IMR-90 (cell line): Measurements from ENCODE around the gene CPEB2. TPM values are rescaled to one million over a fixed set of nuclear protein-coding genes. Genes with fewer than 3 reads are reported as not detected.
A peak's percentile ranks its signal among the peaks of the same experiment; 100 is the strongest.

Experiments used
- ATAC-seq: fragments of 200-7000 bp; cut with Tn5 transposase; 2 replicates; pipeline ENCODE4 v1.9.1; 2020; ENCODE audit warnings: low read depth, mild to moderate bottlenecking, moderate library complexity
- BruUV-seq: library from RNA; stranded (reverse); fragments of 400-500 nt; replicated peaks from 2 replicates; lab custom pipeline; 2021; lab: Mats Ljungman, UMichigan
- CTCF ChIA-PET: fragments of 300-600 bp; formaldehyde crosslinking; extraction: SDS; loops from one replicate; lab custom pipeline; 2021; ENCODE audit warnings: antibody characterized with exemption; lab: Yijun Ruan, JAX
- POLR2A ChIA-PET: fragments of 300-600 bp; sonication (Branson Sonifier 250); formaldehyde crosslinking; loops from one replicate; lab custom pipeline; 2022; ENCODE audit warnings: antibody characterized with exemption; ENCODE audit not compliant: unreplicated experiment; lab: Charles Lee
- DNase-seq: peaks from one replicate; pipeline ENCODE4 v3.0.0; 2013
- H2AFZ ChIP-seq: replicated peaks from 2 replicates; pipeline ENCODE3; 2013; ENCODE audit warnings: low read length, mild to moderate bottlenecking; ENCODE audit not compliant: poor library complexity
- H2AK5ac ChIP-seq: 2 replicates; pipeline ENCODE4 v1.6.1; 2013; ENCODE audit warnings: low read depth, low read length, inconsistent platforms
- H2AK9ac ChIP-seq: replicated peaks from 2 replicates; pipeline ENCODE3; 2013; ENCODE audit warnings: mild to moderate bottlenecking, low read depth, low read length, moderate library complexity; ENCODE audit not compliant: poor library complexity
- H2BK120ac ChIP-seq: 2 replicates; pipeline ENCODE4 v1.6.1; 2013; ENCODE audit warnings: low read depth, low read length, inconsistent platforms
- H2BK15ac ChIP-seq: 3 replicates; pipeline ENCODE4 v1.6.1; 2013; ENCODE audit warnings: low read depth, low read length, inconsistent platforms
- H2BK20ac ChIP-seq: 2 replicates; pipeline ENCODE4 v1.6.1; 2013; ENCODE audit warnings: low read depth, mild to moderate bottlenecking, inconsistent platforms, low read length, moderate library complexity
- H2BK5ac ChIP-seq: 2 replicates; pipeline ENCODE4 v1.6.1; 2013; ENCODE audit warnings: mild to moderate bottlenecking, low read depth, low read length, inconsistent platforms; ENCODE audit not compliant: poor library complexity, severe bottlenecking
- H3K14ac ChIP-seq: replicated peaks from 2 replicates; pipeline ENCODE4 v1.6.1; 2013; ENCODE audit warnings: low read depth, low read length, inconsistent platforms
- H3K18ac ChIP-seq: 2 replicates; pipeline ENCODE4 v1.6.1; 2013; ENCODE audit warnings: low read depth, low read length, control low read depth
- H3K23ac ChIP-seq: 2 replicates; pipeline ENCODE4 v1.6.1; 2013; ENCODE audit warnings: low read depth, low read length, inconsistent platforms
- H3K27ac ChIP-seq: 2 replicates; pipeline ENCODE4 v1.5.1; 2013; ENCODE audit warnings: mild to moderate bottlenecking, control low read depth, low read length; ENCODE audit not compliant: insufficient read depth
- H3K27me3 ChIP-seq: 2 replicates; pipeline ENCODE4 v1.6.1; 2013; ENCODE audit warnings: low read length; ENCODE audit not compliant: control insufficient read depth, insufficient read depth
- H3K36me3 ChIP-seq: 2 replicates; pipeline ENCODE4 v1.6.1; 2013; ENCODE audit warnings: low read length, mixed read lengths; ENCODE audit not compliant: control insufficient read depth, insufficient read depth
- H3K4ac ChIP-seq: 2 replicates; pipeline ENCODE4 v1.6.1; 2013; ENCODE audit warnings: low read depth, low read length, inconsistent platforms
- H3K4me1 ChIP-seq: 2 replicates; pipeline ENCODE4 v1.6.1; 2013; ENCODE audit warnings: low read length, mixed read lengths; ENCODE audit not compliant: control insufficient read depth, insufficient read depth
- H3K4me2 ChIP-seq: 2 replicates; pipeline ENCODE4 v1.6.1; 2013; ENCODE audit warnings: low read depth, mild to moderate bottlenecking, control low read depth, low read length, moderate library complexity
- H3K4me3 ChIP-seq: 2 replicates; pipeline ENCODE4 v1.5.1; 2013; ENCODE audit warnings: low read depth, mild to moderate bottlenecking, control low read depth, low read length, moderate library complexity; ENCODE audit not compliant: insufficient read depth
- H3K56ac ChIP-seq: 2 replicates; pipeline ENCODE4 v1.6.1; 2013; ENCODE audit warnings: low read length, inconsistent platforms; ENCODE audit not compliant: insufficient read depth; ENCODE audit errors: extremely low read depth
- H3K79me1 ChIP-seq, 2 experiments: 2 replicates each; pipeline ENCODE4 v1.6.1; 2013; ENCODE audit warnings: low read length in 2 of 2, inconsistent platforms in 1 of 2, low read depth in 1 of 2
- H3K9ac ChIP-seq: 2 replicates; pipeline ENCODE4 v1.6.1; 2013; ENCODE audit warnings: low read depth, low read length, control low read depth
- H3K9me1 ChIP-seq: 2 replicates; pipeline ENCODE4 v1.6.1; 2013; ENCODE audit warnings: low read length, inconsistent platforms; ENCODE audit not compliant: insufficient read depth
- H3K9me3 ChIP-seq: 2 replicates; pipeline ENCODE4 v1.6.1; 2013; ENCODE audit warnings: low read length; ENCODE audit not compliant: control insufficient read depth, insufficient read depth
- H4K20me1 ChIP-seq: 2 replicates; pipeline ENCODE4 v1.6.1; 2013; ENCODE audit warnings: low read length, inconsistent platforms; ENCODE audit not compliant: insufficient read depth
- H4K5ac ChIP-seq: 2 replicates; pipeline ENCODE4 v1.6.1; 2013; ENCODE audit warnings: mild to moderate bottlenecking, low read depth, low read length, control low read depth
- H4K8ac ChIP-seq, 2 experiments: 2 replicates each; pipeline ENCODE4 v1.6.1; 2013; ENCODE audit warnings: low read depth in 2 of 2, low read length in 2 of 2, control low read depth in 1 of 2, inconsistent platforms in 1 of 2
- H4K91ac ChIP-seq: 2 replicates; pipeline ENCODE4 v1.6.1; 2013; ENCODE audit warnings: low read depth, low read length, inconsistent platforms; ENCODE audit not compliant: insufficient read depth
- MAFK ChIP-seq: IDR thresholded peaks from 2 replicates; pipeline ENCODE4 v1.6.1; 2012; ENCODE audit warnings: low read depth, low read length, improper control_type of control experiment
- POLR2A ChIP-seq: IDR thresholded peaks from 2 replicates; pipeline ENCODE4 v1.6.1; 2012; ENCODE audit warnings: mild to moderate bottlenecking, low read depth, low read length
- WGBS, 2 experiments: methylation state at CpG; one replicate each; pipeline versions ENCODE4 v1.1.5 to v1.1.7; 2013; ENCODE audit warnings: missing lambda C conversion rate in 2 of 2; ENCODE audit not compliant: insufficient read length in 1 of 2; ENCODE audit errors: extremely low coverage in 2 of 2; 5-methylcytosine and 5-hydroxymethylcytosine counted together
- dilution Hi-C: fragments of 300-500 bp; cut with HindIII; formaldehyde crosslinking; loops from one replicate; pipeline ENCODE4 v1.14.3; 2018; ENCODE audit warnings: low sequenced_read_pairs; ENCODE audit not compliant: unreplicated experiment
- in situ Hi-C: fragments of 300-500 bp; cut with MboI; formaldehyde crosslinking; loops from 3 replicates; pipeline ENCODE4 v1.14.3; 2019; ENCODE audit warnings: low sequenced_read_pairs, inconsistent platforms, mixed read lengths
- intact Hi-C: fragments of 100-400 bp; cut with micrococcal nuclease; formaldehyde crosslinking; loops from 2 replicates; pipeline ENCODE4 v1.10.0; 2022
- polyA plus RNA-seq, 3 experiments: library from polyadenylated mRNA; depleted of rRNA; stranded (reverse); fragments of >200 nt; gene quantifications; 2 replicates each; pipeline ENCODE4 v1.2.3, GENCODE V29; 2012; ENCODE audit warnings: low replicate concordance in 1 of 3
- total RNA-seq: library from RNA; depleted of rRNA; stranded (reverse); fragments of >200 nt; gene quantifications from 2 replicates; pipeline ENCODE4 v1.2.3, GENCODE V29; 2012

The CPEB2 gene
- total and polyA plus RNA-seq, 2 of the 4 experiments (the other 2 are of a cell fraction) = 10.6 to 12.0 TPM

GRCh38 chr4:15004739-15005301 is 2.5 kb downstream of the CPEB2 start:
- dilution Hi-C loops (no loop called here), in situ Hi-C loops (loop anchor here (10.0 to 25.0 kb wide), 4 partner anchors 682 to 1350 kb away; partner anchors contain the start of gene FAM200B), intact Hi-C loops (loop anchor here (5.0 kb wide), 4 partner anchors 88 to 1113 kb away; no protein-coding TSS in a partner anchor)
- H2AK9ac ChIP-seq = peak overlapping the region; percentile 88
- peak overlapping the region; percentile 90; the same call in 1 of the 2 replicates for H3K4me2 ChIP-seq
- H3K27ac ChIP-seq = peak overlapping the region; percentile 78
- H3K23ac ChIP-seq = peak overlapping the region; percentile 96; the same call in 1 of the 2 replicates
- 0% methylated on average over 10 of the region's 43 CpGs; no CpG with 5 or more reads in 1 of the 2 experiments for WGBS, 2 experiments
- peak overlapping the region; percentile 77; the same call in 1 of the 2 replicates for H3K18ac ChIP-seq
- peak; percentile 54 for DNase-seq
- H3K56ac ChIP-seq = peak overlapping the region; percentile 87; the same call in 1 of the 2 replicates
- H4K8ac ChIP-seq = peak overlapping the region in 1 of 2 experiments; percentile 76; a peak in 1 of 4 replicates
- peak overlapping the region; percentile 19; the same call in 1 of the 2 replicates for H4K5ac ChIP-seq
- no peak for ATAC-seq
- peak overlapping the region; percentile 87; the same call in 1 of the 2 replicates for H3K14ac ChIP-seq
- no peaks in the 10 kb centered on the region for H3K9me1 ChIP-seq
- peak overlapping the region; percentile 43; the same call in 1 of the 2 replicates for H2BK120ac ChIP-seq
- POLR2A ChIA-PET = interaction anchor here (0.7 kb wide), 1 partner anchor 1355 kb away, joined by 5 read pairs; no protein-coding TSS in a partner anchor
- peaks cover 0 to 13% of the 10 kb centered on the region in 2 experiments for H3K79me1 ChIP-seq
- H3K4ac ChIP-seq = peak overlapping the region; percentile 69; the same call in 1 of the 2 replicates
- H3K27me3 ChIP-seq = no peaks in the 10 kb centered on the region
- H3K9ac ChIP-seq = peak overlapping the region; percentile 86
- H3K9me3 ChIP-seq = no peaks in the 10 kb centered on the region
- no peak overlapping the region for H2BK20ac ChIP-seq
- H2AK5ac ChIP-seq = peak overlapping the region; percentile 22; the same call in 1 of the 2 replicates
- H2AFZ ChIP-seq = peak overlapping the region; percentile 83
- 0 out of 2 replicates have a peak overlapping the region, but pooled peaks have one; percentile 29 for H4K91ac ChIP-seq
- BruUV-seq = no TSS peak
- TF ChIP-seq POLR2A (peak; percentile 65; the same call in 1 of the 2 replicates), MAFK (no peak)
- H3K4me1 ChIP-seq = no peaks in the 10 kb centered on the region
- CTCF ChIA-PET = interaction anchor here (0.6 kb wide), 1 partner anchor 843 kb away, joined by 3 read pairs; no protein-coding TSS in a partner anchor
- H4K20me1 ChIP-seq = peaks cover 21% of the 10 kb centered on the region
- H2BK5ac ChIP-seq = peak overlapping the region; percentile 84
- H3K4me3 ChIP-seq = peak overlapping the region; percentile 69
- peaks cover 6% of the 10 kb centered on the region for H3K36me3 ChIP-seq
- peak overlapping the region; percentile 27; the same call in 1 of the 3 replicates for H2BK15ac ChIP-seq
